ENCODE data around the gene APEH.

Gene APEH

DNA sequence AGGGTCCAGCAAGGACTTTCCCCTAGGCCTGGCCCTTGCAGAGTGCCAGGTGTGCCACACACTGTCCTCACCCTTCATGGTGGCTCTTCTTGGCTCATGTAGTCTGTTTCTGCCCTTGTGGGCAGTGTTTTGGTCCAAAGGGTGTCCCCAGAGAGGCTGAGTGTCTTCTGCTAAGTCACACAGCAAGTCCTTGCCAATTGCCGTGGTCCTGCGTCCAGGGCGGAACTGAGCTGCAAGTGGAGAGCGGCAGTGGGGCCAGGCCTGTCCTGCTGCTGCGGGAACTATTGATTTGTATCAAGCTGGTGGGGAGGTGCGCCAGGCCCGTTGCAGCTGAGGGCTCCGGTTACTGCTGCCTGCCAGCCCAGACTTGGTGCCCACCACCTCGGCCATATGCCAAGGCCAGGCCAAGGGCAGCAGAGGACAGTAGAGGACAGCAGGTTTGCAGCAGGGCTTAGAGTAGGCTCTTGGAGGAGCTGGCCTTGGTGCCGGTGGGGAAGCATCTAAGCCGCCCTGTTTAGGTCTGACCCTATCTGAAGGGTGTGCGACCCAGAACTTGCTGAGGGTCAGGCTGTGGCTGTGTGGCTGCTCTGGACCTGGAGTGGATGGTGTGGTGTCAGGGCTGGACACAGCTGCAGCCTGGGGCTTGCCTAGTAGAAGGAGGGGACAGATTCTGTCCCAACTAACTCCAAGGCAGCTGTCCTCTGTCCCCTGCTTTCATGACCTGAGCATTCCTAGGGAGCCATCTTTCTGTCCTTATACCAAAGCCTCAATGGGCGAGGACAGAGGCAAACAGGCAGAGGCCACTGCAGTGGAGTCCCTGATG lies 40.8 kb downstream of the APEH start:
- peaks cover 14% of the 10 kb centered on the region for H3K27me3 ChIP-seq
- H3K36me3 ChIP-seq = peaks cover 57% of the 10 kb centered on the region
- H3K4me1 ChIP-seq (ENCODE audit: control insufficient read depth in 1 of 2, insufficient read depth in 1 of 2, low read depth in 1 of 2, low read length in 1 of 2) = peaks cover 14% of the 10 kb centered on the region in 2 experiments
- no peak overlapping the region for H3K27ac ChIP-seq
- TF ChIP-seq, protein P1, sequence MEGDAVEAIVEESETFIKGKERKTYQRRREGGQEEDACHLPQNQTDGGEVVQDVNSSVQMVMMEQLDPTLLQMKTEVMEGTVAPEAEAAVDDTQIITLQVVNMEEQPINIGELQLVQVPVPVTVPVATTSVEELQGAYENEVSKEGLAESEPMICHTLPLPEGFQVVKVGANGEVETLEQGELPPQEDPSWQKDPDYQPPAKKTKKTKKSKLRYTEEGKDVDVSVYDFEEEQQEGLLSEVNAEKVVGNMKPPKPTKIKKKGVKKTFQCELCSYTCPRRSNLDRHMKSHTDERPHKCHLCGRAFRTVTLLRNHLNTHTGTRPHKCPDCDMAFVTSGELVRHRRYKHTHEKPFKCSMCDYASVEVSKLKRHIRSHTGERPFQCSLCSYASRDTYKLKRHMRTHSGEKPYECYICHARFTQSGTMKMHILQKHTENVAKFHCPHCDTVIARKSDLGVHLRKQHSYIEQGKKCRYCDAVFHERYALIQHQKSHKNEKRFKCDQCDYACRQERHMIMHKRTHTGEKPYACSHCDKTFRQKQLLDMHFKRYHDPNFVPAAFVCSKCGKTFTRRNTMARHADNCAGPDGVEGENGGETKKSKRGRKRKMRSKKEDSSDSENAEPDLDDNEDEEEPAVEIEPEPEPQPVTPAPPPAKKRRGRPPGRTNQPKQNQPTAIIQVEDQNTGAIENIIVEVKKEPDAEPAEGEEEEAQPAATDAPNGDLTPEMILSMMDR (IDR thresholded peaks at IDR 0.05) = no peak
- H3K4me3 ChIP-seq (ENCODE audit: low read depth in 1 of 2, low read length in 1 of 2) = no peak overlapping the region
- H3K9me3 ChIP-seq = no peaks in the 10 kb centered on the region

DNA sequence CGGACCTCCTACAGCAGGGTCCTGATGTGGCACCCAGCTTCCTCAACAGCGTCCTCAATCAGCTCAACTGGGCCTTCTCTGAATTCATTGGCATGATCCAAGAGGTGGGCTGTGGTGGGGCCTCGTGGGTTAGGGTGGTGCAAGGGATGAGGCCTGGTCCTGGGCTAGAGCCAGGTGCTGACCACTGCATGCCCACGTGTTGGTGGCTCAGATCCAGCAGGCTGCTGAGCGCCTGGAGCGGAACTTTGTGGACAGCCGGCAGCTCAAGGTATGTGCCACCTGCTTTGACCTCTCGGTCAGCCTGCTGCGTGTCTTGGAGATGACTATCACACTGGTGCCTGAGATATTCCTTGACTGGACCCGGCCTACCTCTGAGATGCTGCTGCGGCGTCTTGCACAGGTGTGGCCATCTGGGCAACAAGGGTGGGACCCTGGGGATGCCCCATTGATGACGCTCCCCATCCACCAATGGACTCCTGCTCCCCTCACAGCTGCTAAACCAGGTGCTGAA lies 41.5 kb downstream of the APEH start:
- H3K4me1 ChIP-seq (ENCODE audit: control insufficient read depth in 1 of 2, insufficient read depth in 1 of 2, low read depth in 1 of 2, low read length in 1 of 2) = peaks cover 14 to 15% of the 10 kb centered on the region in 2 experiments
- H3K9me3 ChIP-seq = no peaks in the 10 kb centered on the region
- H3K27ac ChIP-seq = no peak overlapping the region
- H3K27me3 ChIP-seq = peaks cover 14% of the 10 kb centered on the region
- peaks cover 61% of the 10 kb centered on the region for H3K36me3 ChIP-seq
- H3K4me3 ChIP-seq (ENCODE audit: low read depth in 1 of 2, low read length in 1 of 2) = no peak overlapping the region
- TF ChIP-seq, protein P1 (IDR thresholded peaks at IDR 0.05) = no peak

DNA sequence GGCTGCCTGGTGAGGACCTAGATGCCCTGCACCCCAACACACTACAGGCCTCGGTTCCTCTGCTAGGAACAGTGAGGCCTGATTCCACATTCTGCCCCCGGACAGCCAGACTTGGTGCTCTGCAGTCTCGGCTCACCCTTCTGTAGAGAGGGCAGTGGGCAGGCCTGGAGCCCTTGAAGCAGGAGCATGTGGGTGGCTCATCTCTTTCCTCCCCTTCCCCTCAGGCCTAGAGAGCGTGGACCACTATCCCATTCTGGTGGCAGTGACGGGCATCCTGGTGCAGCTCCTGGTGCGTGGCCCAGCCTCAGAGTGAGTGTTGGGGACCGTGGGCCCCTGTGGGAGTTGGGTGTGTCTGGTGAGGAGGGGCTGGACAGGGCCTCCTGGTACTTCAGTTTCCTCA lies 42.0 kb downstream of the APEH start:
- H3K27ac ChIP-seq = no peak overlapping the region
- H3K4me1 ChIP-seq (ENCODE audit: control insufficient read depth in 1 of 2, insufficient read depth in 1 of 2, low read depth in 1 of 2, low read length in 1 of 2) = peaks cover 14 to 15% of the 10 kb centered on the region in 2 experiments
- no peaks in the 10 kb centered on the region for H3K9me3 ChIP-seq
- peaks cover 14% of the 10 kb centered on the region for H3K27me3 ChIP-seq
- H3K36me3 ChIP-seq = peaks cover 63% of the 10 kb centered on the region
- TF ChIP-seq, protein P1 (IDR thresholded peaks at IDR 0.05) = no peak
- H3K4me3 ChIP-seq (ENCODE audit: low read depth in 1 of 2, low read length in 1 of 2) = no peak overlapping the region

DNA sequence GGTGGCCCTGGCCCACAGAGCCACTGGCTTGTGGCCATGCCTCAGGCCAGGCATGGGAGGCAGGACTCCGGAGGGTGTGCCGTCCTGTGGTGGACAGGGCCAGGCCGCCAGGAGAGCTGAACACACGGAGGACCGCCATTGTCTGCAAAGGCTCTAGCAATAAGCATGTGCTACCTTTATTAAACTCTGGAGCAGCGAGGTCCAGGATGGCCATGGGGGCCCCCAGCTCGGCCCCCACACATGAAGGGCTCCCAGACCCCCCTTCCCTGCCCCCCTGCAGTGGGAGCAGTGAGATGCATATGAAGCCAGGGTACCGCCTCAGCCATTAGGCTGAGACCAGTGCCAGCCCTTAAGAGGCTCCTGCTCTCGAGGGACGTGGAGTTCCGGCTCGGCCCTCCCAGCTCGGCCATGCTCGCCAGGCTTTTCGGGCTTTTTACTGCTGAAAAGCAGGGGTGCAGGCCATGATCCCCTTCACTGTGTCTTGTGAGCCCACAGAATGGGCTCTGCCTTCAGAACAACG lies 42.6 kb downstream of the APEH start:
- Histone ChIP-seq H3K27me3 (peaks cover 14% of the 10 kb centered on the region), H3K27ac (no peak overlapping the region), H3K36me3 (peaks cover 63% of the 10 kb centered on the region), H3K4me3 (ENCODE audit: low read depth in 1 of 2, low read length in 1 of 2) (no peak overlapping the region), H3K4me1 (ENCODE audit: control insufficient read depth in 1 of 2, insufficient read depth in 1 of 2, low read depth in 1 of 2, low read length in 1 of 2) (peaks cover 14 to 15% of the 10 kb centered on the region in 2 experiments), H3K9me3 (no peaks in the 10 kb centered on the region)
- TF ChIP-seq, protein P1 (IDR thresholded peaks at IDR 0.05) = no peak

DNA sequence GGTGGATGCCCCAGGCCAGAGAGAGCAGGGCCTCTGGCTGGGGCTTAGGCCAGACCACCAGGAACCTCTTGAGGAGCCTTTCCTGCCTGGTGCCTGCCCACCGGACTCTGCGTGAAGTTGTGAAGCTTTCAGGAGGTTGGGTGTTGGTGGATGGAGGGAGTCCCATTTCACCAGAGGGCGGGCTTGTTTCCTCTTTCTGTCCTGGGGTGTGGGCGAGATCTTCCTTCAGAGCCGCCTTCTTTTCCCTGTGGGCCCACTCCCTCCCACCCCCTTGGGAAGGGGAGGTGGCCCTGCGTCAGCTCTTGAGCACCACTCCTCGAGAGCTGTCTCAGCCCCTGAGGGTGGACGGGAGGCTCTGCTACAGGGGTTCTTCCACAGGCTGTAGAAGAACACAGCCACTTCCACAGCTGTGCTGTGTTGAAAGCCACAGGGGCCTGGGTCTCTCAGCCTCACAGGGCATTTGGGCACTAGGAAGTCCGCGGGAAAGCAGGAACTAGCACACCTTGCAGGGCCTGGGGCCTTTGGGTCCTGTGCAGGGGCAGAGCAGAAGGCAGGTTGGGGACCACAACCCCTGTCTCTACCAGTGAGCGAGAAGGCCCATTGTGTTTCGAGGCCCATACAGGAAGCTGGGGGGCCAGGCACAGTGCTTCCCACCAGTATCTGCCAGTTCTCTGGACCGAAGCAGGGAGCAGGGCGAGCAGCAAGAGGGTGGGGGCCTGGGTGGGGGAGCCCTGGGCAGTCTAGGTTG lies 43.2 kb downstream of the APEH start:
- TF ChIP-seq, protein P1 (IDR thresholded peaks at IDR 0.05) = no peak
- H3K36me3 ChIP-seq = peaks cover 66% of the 10 kb centered on the region
- H3K4me1 ChIP-seq (ENCODE audit: control insufficient read depth in 1 of 2, insufficient read depth in 1 of 2, low read depth in 1 of 2, low read length in 1 of 2) = peaks cover 14 to 15% of the 10 kb centered on the region in 2 experiments
- H3K27me3 ChIP-seq = peaks cover 14% of the 10 kb centered on the region
- no peaks in the 10 kb centered on the region for H3K9me3 ChIP-seq
- no peak overlapping the region for H3K4me3 ChIP-seq (ENCODE audit: low read depth in 1 of 2, low read length in 1 of 2)
- H3K27ac ChIP-seq = no peak overlapping the region
